ENCODE results near the gene GPC1.
"Not testable (repeated sequence)": the region's sequence is repeated elsewhere in the genome, so short reads cannot be mapped to it uniquely, and the experiment has no call there.

The GPC1 gene

DNA sequence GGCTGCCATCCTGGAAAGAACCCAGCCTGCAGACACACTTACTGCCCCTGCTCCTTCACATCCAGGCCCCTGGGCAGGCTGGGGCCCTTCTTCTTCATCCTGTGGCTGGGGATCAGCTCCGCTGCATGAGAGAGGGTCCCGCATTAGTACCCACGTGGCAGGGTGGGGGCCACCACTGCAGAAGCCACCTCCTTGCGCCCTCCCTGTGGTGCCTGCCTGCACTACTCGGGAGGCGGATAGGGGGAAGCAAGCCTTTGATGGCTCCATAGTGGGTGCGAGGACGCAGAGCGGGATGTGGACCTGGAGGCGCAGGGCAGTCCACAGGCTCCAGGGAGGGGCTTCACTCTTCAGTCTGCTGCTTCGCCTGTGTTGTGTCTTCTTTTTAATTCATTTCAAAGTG is 46.7 kb downstream of the GPC1 start:
- TF ChIP-seq CTCF (IDR thresholded peaks at IDR 0.05; ENCODE audit: borderline replicate concordance, control extremely low read depth, extremely low read depth, insufficient read depth, missing control alignments), result no peak
- DNase-seq (ENCODE audit: low spot score), result no peak
- in situ Hi-C loops (cut with MboI; ENCODE audit: low sequenced_read_pairs, unreplicated experiment), result no loop called here

DNA sequence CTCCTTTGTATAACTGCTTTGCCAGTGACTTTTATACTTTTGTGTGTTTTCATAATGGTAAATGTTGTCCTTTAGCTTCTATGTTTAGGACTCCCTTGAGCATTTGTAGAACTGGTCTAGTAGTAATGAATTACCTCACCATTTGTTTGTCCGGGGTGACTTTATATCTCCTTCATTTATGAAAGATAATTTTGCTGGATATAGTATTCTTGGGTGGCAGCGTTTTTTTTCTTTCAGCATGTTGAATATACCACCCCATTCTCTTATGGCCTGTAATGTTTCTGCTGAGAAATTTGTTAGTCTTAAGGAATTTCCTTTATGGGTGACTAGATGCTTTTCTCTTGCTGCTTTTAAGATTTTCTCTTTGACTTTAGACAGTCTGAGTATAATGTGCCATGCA is 56.0 kb downstream of the GPC1 start:
- TF ChIP-seq CTCF (IDR thresholded peaks at IDR 0.05; ENCODE audit: borderline replicate concordance, control extremely low read depth, extremely low read depth, insufficient read depth, missing control alignments), result no peak
- in situ Hi-C loops (cut with MboI; ENCODE audit: low sequenced_read_pairs, unreplicated experiment), result no loop called here
- no peak for DNase-seq (ENCODE audit: low spot score)

GRCh38 chr2:240494194-240494793 is 58.8 kb downstream of the GPC1 start:
- no peak for DNase-seq (ENCODE audit: low spot score)
- TF ChIP-seq CTCF (IDR thresholded peaks at IDR 0.05; ENCODE audit: borderline replicate concordance, control extremely low read depth, extremely low read depth, insufficient read depth, missing control alignments), result no peak
- in situ Hi-C loops (cut with MboI; ENCODE audit: low sequenced_read_pairs, unreplicated experiment), result no loop called here

DNA sequence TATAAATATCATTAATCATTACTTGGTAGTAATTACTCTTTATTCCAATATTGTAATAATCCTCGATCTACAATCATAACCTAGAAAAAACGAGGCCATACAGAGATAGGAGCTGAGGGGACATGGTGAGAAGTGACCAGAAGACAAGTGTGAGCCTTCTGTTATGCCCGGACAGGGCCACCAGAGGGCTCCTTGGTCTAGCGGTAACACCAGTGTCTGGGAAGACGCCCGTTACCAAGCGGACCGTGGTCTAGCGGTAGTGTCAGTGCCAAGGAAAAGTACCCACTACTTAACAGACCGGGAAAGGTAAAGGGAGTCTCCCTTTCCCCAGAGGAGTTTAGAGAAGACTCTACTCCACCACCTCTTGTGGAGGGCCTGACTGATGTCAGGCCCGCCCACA is 59.5 kb downstream of the GPC1 start:
- in situ Hi-C loops (cut with MboI; ENCODE audit: low sequenced_read_pairs, unreplicated experiment); DNase-seq (ENCODE audit: low spot score): not testable (repeated sequence)

DNA sequence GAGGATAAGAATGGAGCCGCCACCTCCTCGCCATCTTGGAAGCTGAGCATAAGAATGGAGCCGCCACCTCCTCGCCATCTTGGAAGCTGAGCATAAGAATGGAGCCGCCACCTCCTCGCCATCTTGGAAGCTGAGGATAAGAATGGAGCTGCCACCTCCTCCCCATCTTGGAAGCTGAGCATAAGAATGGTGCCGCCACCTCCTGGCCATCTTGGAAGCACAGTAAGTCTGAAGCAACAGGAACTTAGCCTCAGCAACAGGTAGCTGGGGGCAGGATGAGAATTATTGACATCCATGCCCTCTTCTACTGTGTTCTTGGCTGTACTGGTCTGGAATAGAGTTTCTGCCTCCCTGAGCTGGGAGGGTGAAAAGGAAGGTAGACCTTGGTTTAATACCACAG is 61.6 kb downstream of the GPC1 start:
- in situ Hi-C loops (cut with MboI; ENCODE audit: low sequenced_read_pairs, unreplicated experiment), result not testable (repeated sequence)
- peak; percentile 21 for DNase-seq (ENCODE audit: low spot score)

GRCh38 chr2:240498171-240498957 is 62.9 kb downstream of the GPC1 start:
- in situ Hi-C loops (cut with MboI; ENCODE audit: low sequenced_read_pairs, unreplicated experiment), result no loop called here
- DNase-seq (ENCODE audit: low spot score), result peak; percentile 16
- no peak for TF ChIP-seq CTCF (IDR thresholded peaks at IDR 0.05; ENCODE audit: borderline replicate concordance, control extremely low read depth, extremely low read depth, insufficient read depth, missing control alignments)

DNA sequence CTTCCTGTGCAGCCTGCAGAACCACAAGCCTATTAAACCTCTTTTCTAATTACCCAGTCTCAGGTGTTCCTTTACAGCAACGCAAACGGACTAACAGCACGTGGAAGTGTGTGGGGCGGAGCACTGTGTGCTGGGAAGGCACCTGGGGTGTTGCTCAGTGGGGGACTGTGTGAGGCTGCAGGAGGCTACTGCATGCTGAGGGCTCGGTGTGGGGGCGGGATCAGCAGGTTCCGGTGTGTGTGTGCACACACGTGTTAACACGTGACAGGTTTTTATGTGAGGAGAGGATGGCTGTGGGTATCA is 63.4 kb downstream of the GPC1 start:
- in situ Hi-C loops (cut with MboI; ENCODE audit: low sequenced_read_pairs, unreplicated experiment), result no loop called here
- no peak for TF ChIP-seq CTCF (IDR thresholded peaks at IDR 0.05; ENCODE audit: borderline replicate concordance, control extremely low read depth, extremely low read depth, insufficient read depth, missing control alignments)
- no peak for DNase-seq (ENCODE audit: low spot score)

Measured in GM13976 (cell line).